NB4 (cell line): Measurements from ENCODE around the gene C1orf56.
A peak's percentile ranks its signal among the peaks of the same experiment; 100 is the strongest.

Experiments
- DNase-seq: peaks from one replicate; pipeline ENCODE4 v3.0.0; 2010; ENCODE audit warnings: low read depth
- H3K4me3 ChIP-seq: one replicate; pipeline ENCODE4 v1.5.1; 2011; ENCODE audit warnings: mild to moderate bottlenecking, low read depth, low read length, moderate library complexity
- CTCF ChIP-seq: IDR thresholded peaks from one replicate; pipeline ENCODE4 v1.5.1; 2012; ENCODE audit warnings: low read depth, low read length
- MAX ChIP-seq: IDR thresholded peaks from 2 replicates; pipeline ENCODE4 v1.6.1; 2011; ENCODE audit warnings: low read depth, low read length
- MYC ChIP-seq: IDR thresholded peaks from 2 replicates; pipeline ENCODE4 v1.6.1; 2011; ENCODE audit warnings: low read depth, low read length
- POLR2A ChIP-seq: IDR thresholded peaks from 2 replicates; pipeline ENCODE4 v1.6.1; 2011; ENCODE audit warnings: mild to moderate bottlenecking; ENCODE audit not compliant: insufficient read length; ENCODE audit errors: extremely low read depth

C1orf56 gene

GRCh38 chr1:151048645-151049032 lies 1.1 kb downstream of the C1orf56 start:
- peak overlapping the region; percentile 61 for H3K4me3 ChIP-seq
- TF ChIP-seq CTCF, result no peak
- TF ChIP-seq POLR2A, result no peak
- TF ChIP-seq MYC, result no peak
- TF ChIP-seq MAX, result no peak
- no peak for DNase-seq

- TF ChIP-seq MAX (no peak), MYC (no peak), CTCF (no peak), POLR2A (no peak)
- no peak for DNase-seq
- no peak overlapping the region for H3K4me3 ChIP-seq
Measured at GRCh38 chr1:151049458-151049857, 1.9 kb downstream of the C1orf56 start.

- H3K4me3 ChIP-seq, result no peak overlapping the region
- DNase-seq, result no peak
- TF ChIP-seq CTCF (no peak), MAX (no peak), POLR2A (no peak), MYC (no peak)
Measured at GRCh38 chr1:151050051-151050688, 2.6 kb downstream of the C1orf56 start.

GRCh38 chr1:151051356-151052009 lies 3.9 kb downstream of the C1orf56 start:
- TF ChIP-seq MAX (no peak), MYC (no peak), POLR2A (no peak), CTCF (no peak)
- DNase-seq, result no peak
- H3K4me3 ChIP-seq, result no peak overlapping the region

- TF ChIP-seq POLR2A (no peak), CTCF (no peak), MYC (no peak), MAX (no peak)
- no peak overlapping the region for H3K4me3 ChIP-seq
- no peak for DNase-seq
Measured at GRCh38 chr1:151054971-151055547, 7.5 kb downstream of the C1orf56 start.
